OCI-LY7 (cell line): ENCODE results near the gene PHLDB1.

ENCODE experiments used
- CTCF ChIP-seq: fragments of 200-600 bp; sonication (generic); conservative IDR thresholded peaks from 2 replicates; pipeline ENCODE4 v1.5.1; 2014; ENCODE audit warnings: mild to moderate bottlenecking, antibody characterized with exemption, low read length, moderate library complexity, mixed read lengths
- EZH2phosphoT487 ChIP-seq: fragments of 200-600 bp; sonication (generic); IDR thresholded peaks from 2 replicates; pipeline ENCODE4 v1.6.1; 2018; ENCODE audit warnings: low read depth, borderline replicate concordance, mild to moderate bottlenecking, mixed run types, antibody characterized with exemption, low read length, moderate library complexity, mixed read lengths

- TF ChIP-seq EZH2phosphoT487: no peak
- TF ChIP-seq CTCF: no peak
Observed at GRCh38 chr11:118687906-118688305, 80.5 kb downstream of the PHLDB1 start.
